ENCODE measurements around the gene TMEM108.

DNA sequence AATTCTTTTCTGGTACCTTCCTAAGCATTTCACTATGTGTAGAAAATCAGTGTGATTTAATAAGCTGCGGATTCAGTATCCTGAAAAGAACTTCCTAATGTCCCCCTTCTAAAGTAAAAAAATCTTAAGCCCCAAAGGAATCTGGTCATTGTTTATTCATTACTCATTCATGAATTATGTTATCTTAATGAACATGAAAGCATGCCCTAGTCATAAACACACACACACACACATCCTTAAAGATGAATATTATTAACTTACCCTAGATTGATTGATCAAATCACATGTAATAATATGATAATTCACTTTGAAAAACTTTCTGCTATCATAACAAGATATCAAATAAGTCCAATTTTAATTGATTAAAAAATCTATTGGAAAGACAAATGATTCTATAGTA, 265.2 kb downstream of the TMEM108 start:
- TF ChIP-seq, protein P1, sequence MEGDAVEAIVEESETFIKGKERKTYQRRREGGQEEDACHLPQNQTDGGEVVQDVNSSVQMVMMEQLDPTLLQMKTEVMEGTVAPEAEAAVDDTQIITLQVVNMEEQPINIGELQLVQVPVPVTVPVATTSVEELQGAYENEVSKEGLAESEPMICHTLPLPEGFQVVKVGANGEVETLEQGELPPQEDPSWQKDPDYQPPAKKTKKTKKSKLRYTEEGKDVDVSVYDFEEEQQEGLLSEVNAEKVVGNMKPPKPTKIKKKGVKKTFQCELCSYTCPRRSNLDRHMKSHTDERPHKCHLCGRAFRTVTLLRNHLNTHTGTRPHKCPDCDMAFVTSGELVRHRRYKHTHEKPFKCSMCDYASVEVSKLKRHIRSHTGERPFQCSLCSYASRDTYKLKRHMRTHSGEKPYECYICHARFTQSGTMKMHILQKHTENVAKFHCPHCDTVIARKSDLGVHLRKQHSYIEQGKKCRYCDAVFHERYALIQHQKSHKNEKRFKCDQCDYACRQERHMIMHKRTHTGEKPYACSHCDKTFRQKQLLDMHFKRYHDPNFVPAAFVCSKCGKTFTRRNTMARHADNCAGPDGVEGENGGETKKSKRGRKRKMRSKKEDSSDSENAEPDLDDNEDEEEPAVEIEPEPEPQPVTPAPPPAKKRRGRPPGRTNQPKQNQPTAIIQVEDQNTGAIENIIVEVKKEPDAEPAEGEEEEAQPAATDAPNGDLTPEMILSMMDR (IDR thresholded peaks at IDR 0.05): no peak
- TF ChIP-seq POLR2A (IDR thresholded peaks at IDR 0.05): no peak
